Skeletal muscle satellite cell (primary cell): ENCODE data around the gene CUX1.
"Not testable (repeated sequence)": the region's sequence is repeated elsewhere in the genome, so short reads cannot be mapped to it uniquely, and the experiment has no call there.

Source experiments
- H3K27me3 ChIP-seq: 2 replicates; pipeline ENCODE4 v1.7.0; 2013; ENCODE audit warnings: low read length; ENCODE audit not compliant: control insufficient read depth, insufficient read depth
- H3K36me3 ChIP-seq: 2 replicates; pipeline ENCODE4 v1.7.0; 2013; ENCODE audit warnings: mild to moderate bottlenecking, control low read depth, low read length; ENCODE audit not compliant: insufficient read depth
- H3K4me1 ChIP-seq: 2 replicates; pipeline ENCODE4 v1.7.0; 2013; ENCODE audit warnings: low read length; ENCODE audit not compliant: control insufficient read depth, insufficient read depth
- H3K4me2 ChIP-seq: 2 replicates; pipeline ENCODE4 v1.7.0; 2013; ENCODE audit warnings: mild to moderate bottlenecking, low read length
- H3K4me3 ChIP-seq: 2 replicates; pipeline ENCODE4 v1.7.0; 2013; ENCODE audit warnings: low read length
- H3K9ac ChIP-seq: 2 replicates; pipeline ENCODE4 v1.7.0; 2013; ENCODE audit warnings: mild to moderate bottlenecking, low read depth, low read length, moderate library complexity
- H3K9me3 ChIP-seq: replicated peaks from 2 replicates; pipeline ENCODE4 v1.7.0; 2013; ENCODE audit warnings: mild to moderate bottlenecking, control low read depth, low read length

CUX1 gene

GRCh38 chr7:102318482-102318971 lies 501.1 kb downstream of the CUX1 start:
- no peaks in the 10 kb centered on the region for H3K9me3 ChIP-seq
- no peak overlapping the region for H3K4me2 ChIP-seq
- no peaks in the 10 kb centered on the region for H3K27me3 ChIP-seq
- no peaks in the 10 kb centered on the region for H3K36me3 ChIP-seq
- no peaks in the 10 kb centered on the region for H3K4me1 ChIP-seq
- no peak overlapping the region for H3K4me3 ChIP-seq
- no peak overlapping the region for H3K9ac ChIP-seq

DNA sequence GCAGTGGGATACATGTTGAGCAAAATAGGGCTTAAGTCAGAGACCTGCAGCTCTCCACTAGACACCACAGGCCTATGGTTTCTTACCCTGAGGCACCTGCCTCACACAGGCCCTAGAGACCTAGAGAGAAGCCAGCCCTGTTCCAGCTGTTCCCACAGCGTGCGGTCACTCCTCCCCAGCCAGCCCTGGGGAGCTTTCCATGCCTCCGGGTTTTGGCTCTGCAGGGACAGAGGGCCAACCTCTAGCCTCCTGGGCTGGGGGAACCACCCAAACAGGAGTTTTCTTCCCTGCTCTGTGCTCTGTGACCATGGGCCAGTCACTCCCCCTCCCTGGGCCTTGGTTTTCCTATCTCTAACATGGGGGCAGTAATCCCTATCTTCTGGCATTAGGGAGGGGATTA lies 502.2 kb downstream of the CUX1 start:
- Histone ChIP-seq H3K4me3 (no peak overlapping the region), H3K4me1 (no peaks in the 10 kb centered on the region), H3K36me3 (no peaks in the 10 kb centered on the region), H3K9ac (no peak overlapping the region), H3K9me3 (no peaks in the 10 kb centered on the region), H3K27me3 (no peaks in the 10 kb centered on the region), H3K4me2 (no peak overlapping the region)

GRCh38 chr7:102320181-102320580 lies 502.8 kb downstream of the CUX1 start:
- Histone ChIP-seq H3K9me3 (no peaks in the 10 kb centered on the region), H3K4me2 (no peak overlapping the region), H3K9ac (no peak overlapping the region), H3K4me3 (no peak overlapping the region), H3K36me3 (no peaks in the 10 kb centered on the region), H3K27me3 (no peaks in the 10 kb centered on the region), H3K4me1 (no peaks in the 10 kb centered on the region)

GRCh38 chr7:102320601-102321350 lies 503.4 kb downstream of the CUX1 start:
- no peak overlapping the region for H3K4me3 ChIP-seq
- H3K9ac ChIP-seq, result no peak overlapping the region
- no peak overlapping the region for H3K4me2 ChIP-seq
- H3K27me3 ChIP-seq, result no peaks in the 10 kb centered on the region
- no peaks in the 10 kb centered on the region for H3K9me3 ChIP-seq
- no peaks in the 10 kb centered on the region for H3K4me1 ChIP-seq
- no peaks in the 10 kb centered on the region for H3K36me3 ChIP-seq

GRCh38 chr7:102321351-102322201 lies 504.1 kb downstream of the CUX1 start:
- H3K4me1 ChIP-seq, result no peaks in the 10 kb centered on the region
- no peak overlapping the region for H3K4me2 ChIP-seq
- H3K36me3 ChIP-seq, result no peaks in the 10 kb centered on the region
- peaks cover 5% of the 10 kb centered on the region for H3K27me3 ChIP-seq
- H3K9ac ChIP-seq, result no peak overlapping the region
- H3K9me3 ChIP-seq, result no peaks in the 10 kb centered on the region
- H3K4me3 ChIP-seq, result no peak overlapping the region

GRCh38 chr7:102322202-102322715 lies 504.8 kb downstream of the CUX1 start:
- H3K4me2 ChIP-seq, result no peak overlapping the region
- H3K27me3 ChIP-seq, result peaks cover 11% of the 10 kb centered on the region
- H3K4me1 ChIP-seq, result no peaks in the 10 kb centered on the region
- no peak overlapping the region for H3K4me3 ChIP-seq
- no peaks in the 10 kb centered on the region for H3K36me3 ChIP-seq
- no peak overlapping the region for H3K9ac ChIP-seq
- H3K9me3 ChIP-seq, result no peaks in the 10 kb centered on the region

- Histone ChIP-seq H3K4me2 (no peak overlapping the region), H3K27me3 (peaks cover 11% of the 10 kb centered on the region), H3K9ac (no peak overlapping the region), H3K36me3 (no peaks in the 10 kb centered on the region), H3K4me3 (no peak overlapping the region), H3K9me3 (no peaks in the 10 kb centered on the region), H3K4me1 (no peaks in the 10 kb centered on the region)
These were observed 506.4 kb downstream of the CUX1 start for GRCh38 chr7:102323914-102324195.

- H3K36me3 ChIP-seq, H3K4me1 ChIP-seq, H3K4me3 ChIP-seq, H3K9ac ChIP-seq, H3K4me2 ChIP-seq, H3K9me3 ChIP-seq: not testable (repeated sequence)
- peaks cover 11% of the 10 kb centered on the region for H3K27me3 ChIP-seq
These were observed 507.7 kb downstream of the CUX1 start for GRCh38 chr7:102325106-102325505.

- H3K36me3 ChIP-seq, result no peaks in the 10 kb centered on the region
- H3K4me3 ChIP-seq, result no peak overlapping the region
- no peak overlapping the region for H3K4me2 ChIP-seq
- H3K27me3 ChIP-seq, result peaks cover 11% of the 10 kb centered on the region
- no peaks in the 10 kb centered on the region for H3K4me1 ChIP-seq
- no peaks in the 10 kb centered on the region for H3K9me3 ChIP-seq
- no peak overlapping the region for H3K9ac ChIP-seq
These were observed 508.9 kb downstream of the CUX1 start for GRCh38 chr7:102326157-102326889.

DNA sequence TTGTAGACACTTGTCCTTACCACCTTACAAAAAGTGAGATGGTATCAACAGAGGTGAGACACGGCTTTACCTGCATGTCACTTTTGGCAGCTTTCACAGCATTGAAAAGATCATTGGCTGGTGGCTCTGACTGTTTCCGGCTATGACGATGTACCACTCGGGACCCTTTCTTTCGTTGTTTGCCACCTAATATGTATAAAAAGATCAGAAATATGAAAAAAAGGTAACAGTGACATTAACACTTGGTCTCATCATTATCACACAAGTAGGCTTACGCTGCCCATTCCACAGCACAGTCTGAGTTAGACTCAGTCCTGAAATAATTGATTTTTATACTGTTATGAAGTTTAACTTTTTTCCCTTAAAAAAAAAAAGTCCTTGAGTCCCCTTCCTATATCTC lies 509.8 kb downstream of the CUX1 start:
- not testable (repeated sequence) for H3K9me3 ChIP-seq, H3K9ac ChIP-seq, H3K4me2 ChIP-seq, H3K36me3 ChIP-seq, H3K4me3 ChIP-seq, H3K4me1 ChIP-seq
- H3K27me3 ChIP-seq, result peaks cover 11% of the 10 kb centered on the region

GRCh38 chr7:102328863-102329262 lies 511.4 kb downstream of the CUX1 start:
- not testable (repeated sequence) for H3K4me3 ChIP-seq, H3K36me3 ChIP-seq, H3K4me1 ChIP-seq, H3K9ac ChIP-seq, H3K9me3 ChIP-seq, H3K4me2 ChIP-seq
- H3K27me3 ChIP-seq, result peaks cover 16% of the 10 kb centered on the region
